A549 (cell line): ENCODE data around the gene OSBPL3.

Source experiments
- HDAC2 ChIP-seq: fragments of 200-600 bp; sonication (generic); IDR thresholded peaks from 2 replicates; pipeline ENCODE4 v1.6.1; 2016
- REST ChIP-seq: fragments of 200-600 bp; sonication (generic); IDR thresholded peaks from 2 replicates; pipeline ENCODE4 v1.6.1; 2016; ENCODE audit warnings: antibody characterized with exemption, mild to moderate bottlenecking, moderate library complexity
- ZFP36 ChIP-seq: fragments of 450-650 bp; IDR thresholded peaks from 2 replicates; pipeline ENCODE4 v1.6.1; 2014; ENCODE audit warnings: borderline replicate concordance; ENCODE audit not compliant: partially characterized antibody
- TF ChIP-seq, protein P1 (sequence below): fragments of >200 bp; sonication (Bioruptor Twin); formaldehyde crosslinking; IDR thresholded peaks from 3 replicates; pipeline ENCODE4 v1.5.1; 2016

DNA sequence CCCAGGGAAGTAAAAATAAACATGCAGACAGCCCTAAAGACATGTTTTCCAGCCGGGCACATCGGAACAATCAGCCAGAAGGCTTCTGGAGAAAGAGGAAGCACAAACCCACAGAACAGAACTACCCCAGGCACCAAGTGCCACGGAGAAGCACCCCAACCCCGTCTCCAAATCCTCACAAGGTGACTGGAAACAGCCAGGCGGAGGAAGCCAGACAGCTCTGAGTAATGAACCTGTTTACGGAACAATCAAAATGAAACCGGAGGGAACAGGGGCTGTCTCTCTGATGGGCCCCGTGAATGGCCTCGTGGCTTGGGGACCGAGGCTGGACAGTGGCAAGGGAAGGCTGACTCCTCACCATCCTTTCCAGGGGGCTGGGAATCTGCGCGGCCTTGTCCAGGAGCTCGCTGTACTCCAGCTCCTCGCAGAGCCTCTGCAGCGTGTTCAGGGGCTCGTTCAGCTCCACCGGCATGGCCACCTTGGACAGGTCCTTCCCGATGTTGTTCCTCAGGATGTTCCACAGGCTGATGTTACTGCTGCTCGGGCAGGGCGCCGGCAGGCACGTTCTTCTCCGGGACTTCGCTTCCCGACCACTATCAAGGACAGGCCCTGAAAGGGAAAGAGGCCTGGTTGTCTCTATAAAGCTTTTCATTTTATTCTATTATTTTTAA, 145.7 kb downstream of the OSBPL3 start:
- TF ChIP-seq, protein P1, sequence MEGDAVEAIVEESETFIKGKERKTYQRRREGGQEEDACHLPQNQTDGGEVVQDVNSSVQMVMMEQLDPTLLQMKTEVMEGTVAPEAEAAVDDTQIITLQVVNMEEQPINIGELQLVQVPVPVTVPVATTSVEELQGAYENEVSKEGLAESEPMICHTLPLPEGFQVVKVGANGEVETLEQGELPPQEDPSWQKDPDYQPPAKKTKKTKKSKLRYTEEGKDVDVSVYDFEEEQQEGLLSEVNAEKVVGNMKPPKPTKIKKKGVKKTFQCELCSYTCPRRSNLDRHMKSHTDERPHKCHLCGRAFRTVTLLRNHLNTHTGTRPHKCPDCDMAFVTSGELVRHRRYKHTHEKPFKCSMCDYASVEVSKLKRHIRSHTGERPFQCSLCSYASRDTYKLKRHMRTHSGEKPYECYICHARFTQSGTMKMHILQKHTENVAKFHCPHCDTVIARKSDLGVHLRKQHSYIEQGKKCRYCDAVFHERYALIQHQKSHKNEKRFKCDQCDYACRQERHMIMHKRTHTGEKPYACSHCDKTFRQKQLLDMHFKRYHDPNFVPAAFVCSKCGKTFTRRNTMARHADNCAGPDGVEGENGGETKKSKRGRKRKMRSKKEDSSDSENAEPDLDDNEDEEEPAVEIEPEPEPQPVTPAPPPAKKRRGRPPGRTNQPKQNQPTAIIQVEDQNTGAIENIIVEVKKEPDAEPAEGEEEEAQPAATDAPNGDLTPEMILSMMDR: no peak
- TF ChIP-seq ZFP36 (no peak), REST (no peak), HDAC2 (no peak)
